IPS-18a (cell line): ENCODE measurements around the gene NPPB.

Experiments
- H3K27ac ChIP-seq: one replicate; pipeline ENCODE4 v1.5.1; 2013; ENCODE audit warnings: low read length
- H3K27me3 ChIP-seq: one replicate; pipeline ENCODE4 v1.6.1; 2013; ENCODE audit warnings: mild to moderate bottlenecking, low read length; ENCODE audit not compliant: control insufficient read depth, insufficient read depth
- H3K36me3 ChIP-seq: one replicate; pipeline ENCODE4 v1.6.1; 2013; ENCODE audit warnings: low read depth, low read length; ENCODE audit not compliant: control insufficient read depth
- H3K4me1 ChIP-seq: one replicate; pipeline ENCODE4 v1.6.1; 2013; ENCODE audit warnings: low read depth, low read length; ENCODE audit not compliant: control insufficient read depth
- H3K4me3 ChIP-seq: one replicate; pipeline ENCODE4 v1.5.1; 2013; ENCODE audit warnings: low read length
- H3K9ac ChIP-seq: one replicate; pipeline ENCODE4 v1.6.1; 2013; ENCODE audit warnings: mild to moderate bottlenecking, low read length, moderate library complexity
- H3K9me3 ChIP-seq: one replicate; pipeline ENCODE4 v1.6.1; 2013; ENCODE audit warnings: low read depth, low read length; ENCODE audit not compliant: control insufficient read depth

NPPB gene

DNA sequence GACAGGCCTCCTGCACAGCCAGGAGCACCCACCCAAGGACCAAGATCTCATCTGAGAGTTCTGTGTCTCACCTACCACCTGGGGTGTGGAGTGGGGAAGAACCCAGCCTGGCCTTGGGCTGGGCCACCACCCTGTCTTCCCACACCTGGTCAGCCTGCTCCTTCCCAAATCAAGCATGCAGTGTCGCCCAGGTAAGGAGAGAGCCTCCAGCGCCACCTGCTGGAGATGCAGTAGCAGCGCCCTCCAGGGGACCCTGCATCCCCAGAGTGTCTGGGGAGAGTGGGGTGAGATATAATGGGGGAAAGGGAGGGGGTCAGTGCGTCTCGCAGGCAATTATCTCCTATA, 35.1 kb upstream of the NPPB start:
- no peak overlapping the region for H3K4me3 ChIP-seq
- no peaks in the 10 kb centered on the region for H3K27me3 ChIP-seq
- H3K27ac ChIP-seq, result no peak overlapping the region
- no peaks in the 10 kb centered on the region for H3K4me1 ChIP-seq
- H3K9me3 ChIP-seq, result no peaks in the 10 kb centered on the region
- H3K36me3 ChIP-seq, result no peaks in the 10 kb centered on the region
- H3K9ac ChIP-seq, result no peak overlapping the region

DNA sequence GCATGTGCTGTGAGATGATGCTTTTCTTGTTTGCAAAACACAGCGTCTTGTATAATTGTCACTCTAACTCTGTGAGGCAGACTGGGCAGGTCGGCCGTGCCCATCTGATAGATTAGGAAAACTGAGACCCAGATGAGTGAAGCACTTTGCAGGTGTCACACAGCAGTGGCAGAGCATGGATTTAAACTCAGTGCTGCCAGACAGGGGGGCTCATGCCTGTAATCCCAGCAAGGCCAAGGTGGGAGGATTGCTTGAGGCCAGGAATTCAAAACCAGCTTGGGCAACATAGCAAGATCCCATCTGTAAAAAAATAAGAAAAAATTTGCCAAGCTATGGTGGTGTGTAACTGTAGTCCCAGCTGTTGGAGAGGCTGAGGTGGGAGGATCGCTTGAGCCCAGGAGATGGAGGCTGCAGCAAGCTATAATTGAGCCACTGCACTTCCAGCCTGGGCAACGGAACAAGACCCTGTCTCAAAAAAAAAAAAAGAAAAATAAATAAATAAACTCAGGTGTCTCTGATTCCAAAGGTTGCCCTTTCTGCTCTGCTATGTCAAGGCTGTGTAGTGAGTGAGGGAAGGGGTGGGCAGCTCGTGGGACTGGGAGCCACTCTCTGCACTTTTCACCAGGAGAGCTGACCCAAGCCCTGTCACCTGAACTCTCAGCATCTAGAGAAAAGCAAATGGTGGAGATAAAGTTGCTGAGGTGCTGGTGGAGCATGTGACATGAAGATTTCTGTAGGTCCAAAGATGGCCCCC, 32.9 kb upstream of the NPPB start:
- Histone ChIP-seq H3K36me3 (no peaks in the 10 kb centered on the region), H3K4me1 (no peaks in the 10 kb centered on the region), H3K27me3 (no peaks in the 10 kb centered on the region), H3K9me3 (no peaks in the 10 kb centered on the region), H3K27ac (no peak overlapping the region), H3K9ac (no peak overlapping the region), H3K4me3 (no peak overlapping the region)

DNA sequence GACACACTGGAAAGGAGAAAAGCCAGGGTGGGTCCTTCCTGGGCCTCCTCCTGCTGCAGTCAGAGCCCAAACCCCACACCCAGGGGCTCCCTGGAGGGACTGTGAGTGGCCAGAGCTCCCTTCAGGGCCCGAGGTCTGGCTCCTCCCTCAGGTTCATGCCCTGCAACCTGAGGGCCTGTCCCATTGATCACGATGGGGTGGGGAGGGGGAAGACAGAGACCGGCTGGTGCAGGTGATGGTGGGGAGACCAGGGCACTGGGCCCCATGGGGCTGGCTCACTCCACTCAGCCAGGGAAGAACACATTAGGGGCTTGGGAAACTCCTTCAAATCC, 30.1 kb upstream of the NPPB start:
- Histone ChIP-seq H3K9ac (no peak overlapping the region), H3K27ac (no peak overlapping the region), H3K4me1 (no peaks in the 10 kb centered on the region), H3K4me3 (no peak overlapping the region), H3K27me3 (no peaks in the 10 kb centered on the region), H3K9me3 (no peaks in the 10 kb centered on the region), H3K36me3 (no peaks in the 10 kb centered on the region)

DNA sequence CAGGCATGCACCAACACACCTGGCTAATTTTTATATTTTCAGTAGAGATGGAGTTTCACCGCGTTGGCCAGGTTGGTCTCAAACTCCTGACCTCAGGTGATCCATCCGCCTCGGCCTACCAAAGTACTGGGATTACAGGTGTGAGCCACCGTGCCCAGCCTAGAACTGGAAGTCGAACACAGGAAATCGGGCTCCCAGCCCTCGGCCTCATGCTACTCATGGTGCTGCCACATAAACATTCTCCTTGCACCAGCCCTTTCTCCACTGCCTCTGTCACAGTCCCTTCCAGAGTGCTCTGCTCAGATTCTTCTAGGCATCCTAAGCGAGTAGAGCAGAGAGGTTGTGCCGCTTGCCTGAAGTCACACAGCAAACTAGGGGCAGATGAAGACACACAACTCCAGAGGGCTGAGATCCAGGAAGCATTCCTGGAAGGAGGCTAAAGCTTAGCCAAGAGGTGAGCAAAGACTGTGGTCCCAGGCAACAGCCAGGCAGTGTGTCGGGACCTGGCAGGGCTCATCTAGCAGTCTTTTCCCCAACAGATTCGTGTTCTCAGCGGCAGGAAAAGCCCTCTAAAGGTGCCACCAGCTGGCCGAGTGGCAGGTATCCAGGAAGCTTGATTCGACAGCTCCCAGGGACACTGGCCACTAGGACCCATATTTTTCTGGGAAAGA, 29.6 kb upstream of the NPPB start:
- H3K4me3 ChIP-seq, result no peak overlapping the region
- no peaks in the 10 kb centered on the region for H3K36me3 ChIP-seq
- no peaks in the 10 kb centered on the region for H3K27me3 ChIP-seq
- H3K27ac ChIP-seq, result no peak overlapping the region
- H3K9ac ChIP-seq, result no peak overlapping the region
- H3K9me3 ChIP-seq, result no peaks in the 10 kb centered on the region
- no peaks in the 10 kb centered on the region for H3K4me1 ChIP-seq

DNA sequence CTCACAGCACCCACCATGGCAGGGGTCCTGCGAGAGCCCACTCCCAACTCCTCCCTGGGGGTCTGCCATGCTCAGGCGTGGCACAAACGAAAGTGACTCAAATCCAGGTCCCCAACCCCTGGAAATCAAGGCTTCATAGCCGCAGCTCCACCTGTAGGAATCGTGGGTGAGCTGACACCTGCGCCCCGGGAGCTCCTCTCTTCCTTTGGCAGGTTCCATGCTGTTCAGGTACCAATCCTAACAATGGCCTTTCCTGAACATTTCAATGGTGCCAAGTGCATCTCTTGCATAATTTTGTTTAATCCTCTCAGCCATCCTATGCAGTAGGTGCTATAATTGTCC, 28.9 kb upstream of the NPPB start:
- Histone ChIP-seq H3K36me3 (no peaks in the 10 kb centered on the region), H3K9me3 (no peaks in the 10 kb centered on the region), H3K4me1 (no peaks in the 10 kb centered on the region), H3K27ac (no peak overlapping the region), H3K27me3 (no peaks in the 10 kb centered on the region), H3K9ac (no peak overlapping the region), H3K4me3 (no peak overlapping the region)

DNA sequence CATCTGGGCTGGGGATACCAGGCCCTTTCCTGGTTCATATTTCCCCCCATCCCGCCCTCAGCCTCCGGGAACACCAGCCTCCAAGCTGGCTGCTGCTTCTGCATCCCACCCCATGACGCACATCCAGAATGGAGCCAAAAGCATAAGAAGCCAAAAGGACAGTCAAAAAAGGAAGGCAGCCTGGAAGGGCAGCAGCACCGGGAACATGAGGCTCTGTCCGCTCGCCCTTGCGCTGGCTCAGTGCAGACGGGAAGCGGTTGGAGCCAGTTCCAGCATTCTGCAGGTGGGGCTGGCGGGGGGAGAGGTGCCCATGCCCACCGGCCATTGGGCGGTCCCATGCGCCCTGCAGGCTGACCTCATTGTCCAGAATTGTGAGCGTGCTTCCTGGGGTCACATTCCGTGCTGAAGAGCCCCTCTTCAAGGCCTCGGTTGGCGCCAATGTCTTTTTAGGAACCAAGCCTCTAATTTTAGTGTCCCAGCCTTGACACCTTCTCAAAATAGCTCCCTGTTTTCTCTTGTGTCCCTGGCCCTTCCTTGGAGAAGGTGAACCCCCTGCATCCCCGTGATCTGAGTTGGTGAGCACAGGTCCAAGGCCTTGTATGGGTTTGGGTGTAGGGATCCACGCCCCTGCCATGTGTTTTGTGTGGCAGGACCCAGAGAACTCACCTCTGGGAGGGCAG, 28.4 kb upstream of the NPPB start:
- no peaks in the 10 kb centered on the region for H3K4me1 ChIP-seq
- no peaks in the 10 kb centered on the region for H3K27me3 ChIP-seq
- H3K27ac ChIP-seq, result no peak overlapping the region
- no peak overlapping the region for H3K4me3 ChIP-seq
- no peaks in the 10 kb centered on the region for H3K9me3 ChIP-seq
- no peaks in the 10 kb centered on the region for H3K36me3 ChIP-seq
- no peak overlapping the region for H3K9ac ChIP-seq

DNA sequence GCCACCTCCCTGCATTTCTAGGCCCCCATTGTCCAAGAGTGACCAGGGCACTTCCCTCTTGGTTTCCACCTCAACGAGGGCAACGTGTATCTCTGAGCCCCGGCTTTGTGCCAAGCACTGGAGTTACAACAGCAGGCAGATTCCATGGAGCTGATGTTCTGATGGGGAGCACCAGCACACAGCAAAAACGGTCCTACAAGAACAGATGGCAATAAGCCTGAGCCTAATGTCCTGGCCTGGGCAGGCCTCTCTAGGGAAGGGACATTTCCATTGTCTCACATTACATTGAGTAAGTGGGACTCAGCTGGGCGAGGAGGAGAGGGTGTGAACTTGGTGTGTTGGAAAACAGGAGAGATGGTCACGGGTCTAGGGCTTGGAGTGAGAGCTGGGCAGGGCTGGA, 27.2 kb upstream of the NPPB start:
- no peaks in the 10 kb centered on the region for H3K36me3 ChIP-seq
- no peaks in the 10 kb centered on the region for H3K9me3 ChIP-seq
- H3K4me3 ChIP-seq, result no peak overlapping the region
- no peaks in the 10 kb centered on the region for H3K4me1 ChIP-seq
- H3K27me3 ChIP-seq, result no peaks in the 10 kb centered on the region
- no peak overlapping the region for H3K9ac ChIP-seq
- no peak overlapping the region for H3K27ac ChIP-seq

DNA sequence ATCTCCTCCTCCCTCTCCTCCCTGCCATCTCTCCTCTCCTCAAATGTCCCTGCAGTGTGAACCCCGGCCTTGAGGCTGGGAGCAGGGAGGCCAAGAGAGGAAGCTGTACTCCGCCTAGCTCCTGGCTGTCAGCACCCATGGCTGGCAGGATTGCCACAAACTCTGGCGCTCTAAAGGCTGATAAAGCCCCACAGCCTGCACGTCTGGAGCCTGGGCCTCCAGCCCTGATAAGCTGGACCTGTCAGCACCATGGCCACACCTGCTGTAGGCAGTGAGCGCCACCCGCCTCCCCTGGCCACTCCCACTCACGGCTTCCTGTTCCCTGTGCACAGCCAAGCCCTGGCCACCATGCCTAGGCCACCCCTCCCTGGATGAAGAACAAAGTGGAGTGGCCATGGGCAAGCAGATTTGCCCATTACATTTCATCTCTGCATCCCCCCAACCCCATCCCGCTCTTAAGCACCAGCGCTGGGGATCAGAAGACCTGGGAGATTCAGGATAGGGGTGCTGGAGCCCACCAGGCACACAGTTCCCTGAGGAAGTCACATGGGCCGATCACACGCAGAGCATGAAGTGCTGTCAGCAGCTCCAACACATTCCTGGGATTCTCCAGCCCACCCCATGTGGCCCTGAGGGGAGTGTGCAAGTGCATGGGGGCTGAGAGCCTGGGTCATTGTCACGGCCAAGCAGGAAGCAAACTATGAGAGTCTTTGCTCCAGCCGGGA, 24.2 kb upstream of the NPPB start:
- no peaks in the 10 kb centered on the region for H3K9me3 ChIP-seq
- H3K4me3 ChIP-seq, result no peak overlapping the region
- H3K36me3 ChIP-seq, result no peaks in the 10 kb centered on the region
- no peaks in the 10 kb centered on the region for H3K4me1 ChIP-seq
- H3K27ac ChIP-seq, result no peak overlapping the region
- H3K27me3 ChIP-seq, result no peaks in the 10 kb centered on the region
- no peak overlapping the region for H3K9ac ChIP-seq

DNA sequence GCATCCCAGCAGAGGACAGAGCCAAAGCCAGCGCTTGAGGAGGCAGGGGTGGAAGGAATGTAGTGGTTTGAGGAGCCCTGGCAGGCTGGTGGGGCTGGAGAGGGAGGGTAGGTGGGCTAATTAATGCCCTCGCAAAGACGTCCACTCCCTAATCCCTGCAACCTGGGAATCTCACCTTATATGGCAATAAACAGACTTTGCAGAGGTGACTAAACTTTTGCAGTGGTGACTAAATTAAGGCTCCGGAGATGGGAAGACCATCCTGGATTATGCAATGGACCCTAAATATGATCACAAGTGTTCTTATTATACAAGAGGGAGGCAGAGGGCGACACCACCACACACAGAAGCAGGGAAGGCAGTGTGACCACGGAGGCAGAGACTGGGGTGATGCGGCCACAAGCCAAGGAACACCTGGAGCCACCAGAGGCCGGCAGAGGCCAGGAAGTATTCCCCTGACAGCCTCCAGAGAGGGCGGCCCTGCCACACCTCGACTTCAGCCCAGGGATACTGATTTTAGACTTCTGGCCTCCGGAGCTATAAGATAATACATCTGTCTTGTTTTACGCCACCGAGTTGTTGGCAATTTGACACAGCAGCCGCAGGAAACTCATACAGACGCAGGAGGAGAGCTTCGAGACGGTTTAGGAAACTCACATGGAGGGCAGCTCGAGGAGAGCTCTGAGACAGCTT, 23.1 kb upstream of the NPPB start:
- Histone ChIP-seq H3K4me3 (no peak overlapping the region), H3K4me1 (no peaks in the 10 kb centered on the region), H3K36me3 (no peaks in the 10 kb centered on the region), H3K27ac (no peak overlapping the region), H3K9me3 (no peaks in the 10 kb centered on the region), H3K27me3 (no peaks in the 10 kb centered on the region), H3K9ac (no peak overlapping the region)

DNA sequence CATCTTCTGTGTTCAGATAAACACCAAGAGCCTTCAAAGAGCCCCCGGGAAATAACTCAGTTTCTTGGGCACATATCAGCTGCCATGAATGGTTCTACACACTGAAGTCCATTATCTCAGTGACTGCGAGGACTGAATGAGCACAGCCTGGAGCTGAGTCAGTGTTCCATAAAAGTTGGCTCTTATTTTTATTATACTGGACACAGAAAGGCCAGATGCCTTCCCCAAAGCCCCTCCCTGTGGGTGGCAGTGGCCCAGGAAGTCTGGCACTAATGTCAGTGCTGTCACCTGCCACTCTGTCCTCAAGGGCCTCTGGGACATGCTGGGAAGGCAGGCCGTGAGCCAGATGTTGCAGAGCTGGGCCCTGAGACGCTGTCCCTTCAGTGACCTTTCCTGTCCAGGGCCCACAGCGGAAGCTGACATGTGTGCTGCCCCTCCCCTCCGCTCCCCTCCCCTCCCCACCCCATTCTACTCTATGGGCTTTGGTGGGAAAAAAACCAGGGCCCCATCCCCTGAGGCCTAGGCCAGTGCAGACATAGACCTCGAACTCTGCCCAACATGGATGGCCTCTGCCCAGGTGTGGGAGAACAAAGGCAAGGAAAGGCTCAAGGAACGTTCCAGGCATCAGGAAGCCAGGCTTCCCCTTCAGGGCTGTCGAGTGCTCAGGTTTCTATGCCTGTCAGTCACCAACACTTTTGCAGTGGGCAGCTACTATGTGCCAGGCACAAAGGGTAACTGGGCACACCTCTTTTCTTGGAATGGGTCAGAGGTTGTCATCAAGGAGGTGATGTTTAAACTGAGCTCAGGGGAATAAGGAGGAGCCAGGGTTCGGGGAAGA, 22.4 kb upstream of the NPPB start:
- Histone ChIP-seq H3K36me3 (no peaks in the 10 kb centered on the region), H3K9me3 (no peaks in the 10 kb centered on the region), H3K9ac (no peak overlapping the region), H3K27me3 (no peaks in the 10 kb centered on the region), H3K4me1 (no peaks in the 10 kb centered on the region), H3K4me3 (no peak overlapping the region), H3K27ac (no peak overlapping the region)

DNA sequence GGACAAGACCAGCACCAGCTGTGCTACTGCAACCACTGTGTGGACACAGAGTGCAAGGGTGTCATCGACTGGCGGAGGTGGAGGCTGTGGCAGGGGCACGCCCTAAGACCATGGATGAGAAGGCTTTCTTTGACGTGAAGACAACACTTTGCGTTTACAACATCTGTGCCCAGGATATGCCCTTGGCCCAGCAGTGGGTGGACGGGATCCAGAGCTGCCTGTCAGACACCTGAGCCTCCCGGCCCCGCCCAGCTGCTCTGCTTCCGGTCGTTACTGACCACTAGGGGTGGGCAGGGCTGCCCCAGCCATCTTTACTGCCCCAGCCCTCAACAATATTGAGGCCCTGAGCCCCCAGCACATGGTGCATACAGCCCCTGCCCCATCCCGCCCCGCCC, 21.4 kb upstream of the NPPB start:
- Histone ChIP-seq H3K36me3 (no peaks in the 10 kb centered on the region), H3K4me1 (no peaks in the 10 kb centered on the region), H3K27me3 (no peaks in the 10 kb centered on the region), H3K9ac (no peak overlapping the region), H3K27ac (no peak overlapping the region), H3K9me3 (no peaks in the 10 kb centered on the region), H3K4me3 (no peak overlapping the region)
